ENCODE results near the gene PDE2A.

- TF ChIP-seq CTCF (IDR thresholded peaks at IDR 0.05; ENCODE audit: borderline replicate concordance, extremely low read depth, low read length, poor library complexity, severe bottlenecking) (no peak), EZH2 (IDR thresholded peaks at IDR 0.05; ENCODE audit: borderline replicate concordance, low read depth, low read length, severe bottlenecking) (no peak)
Observed at GRCh38 chr11:72653649-72654048, 20.6 kb downstream of the PDE2A start.
